Suprapubic skin (tissue), 3 donors: ENCODE measurements around the gene CMAS.
"Not testable (repeated sequence)": the region's sequence is repeated elsewhere in the genome, so short reads cannot be mapped to it uniquely, and the experiment has no call there.

Experiments
- CTCF ChIP-seq, 2 donors: fragments of 200-600 bp in 1 of 2; fragments of 450-650 bp in 1 of 2; sonication (generic) in 1 of 2; IDR thresholded peaks; one replicate each; pipeline ENCODE4 v1.5.1; 2016 to 2019; ENCODE audit warnings: antibody characterized with exemption in 2 of 2, mild to moderate bottlenecking in 1 of 2, moderate library complexity in 1 of 2
- POLR2AphosphoS5 ChIP-seq, 3 donors: sonication (generic); formaldehyde crosslinking; IDR thresholded peaks; one replicate each; pipeline ENCODE4 v1.6.1; 2017; ENCODE audit warnings: antibody characterized with exemption in 3 of 3

GRCh38 chr12:22023489-22023888 lies 22.5 kb upstream of the CMAS start:
- TF ChIP-seq POLR2AphosphoS5, CTCF (IDR thresholded peaks at IDR 0.05): not testable (repeated sequence)
